H1 (cell line): Measurements from ENCODE around the gene SND1. TPM values are rescaled to one million over a fixed set of nuclear protein-coding genes. Genes with fewer than 3 reads are reported as not detected.

Experiments used
- CTCF ChIA-PET: fragments of 300-600 bp; sonication (Branson Sonifier 250); formaldehyde crosslinking; loops from one replicate; lab custom pipeline; 2021; ENCODE audit not compliant: partially characterized antibody; lab: Charles Lee
- POLR2A ChIA-PET: fragments of 300-600 bp; sonication (Branson Sonifier 250); formaldehyde crosslinking; loops from one replicate; lab custom pipeline; 2021; ENCODE audit warnings: inconsistent platforms; ENCODE audit not compliant: partially characterized antibody; lab: Charles Lee
- DNase-seq, 2 experiments: peaks; one replicate each; pipeline versions ENCODE4 v3.0.0 to v3.0.0-alpha.2; 2010 to 2022; ENCODE audit warnings: low spot score in 2 of 2, low read depth in 1 of 2, mixed read lengths in 1 of 2
- FAIRE-seq: peaks from 2 replicates; lab custom pipeline; 2011; peaks lifted over from hg19 to GRCh38; lab: Jason Lieb, UNC
- H2AFZ ChIP-seq: 2 replicates; pipeline ENCODE4 v1.8.1; 2012; ENCODE audit warnings: low read length, inconsistent platforms
- H2AK5ac ChIP-seq: 2 replicates; pipeline ENCODE4 v1.6.1; 2013; ENCODE audit warnings: low read depth, low read length
- H2BK120ac ChIP-seq: replicated peaks from 2 replicates; pipeline ENCODE3; 2013; ENCODE audit warnings: low read depth, low read length, inconsistent platforms
- H2BK12ac ChIP-seq: 2 replicates; pipeline ENCODE4 v1.6.1; 2013; ENCODE audit warnings: low read depth, low read length
- H2BK15ac ChIP-seq: 2 replicates; pipeline ENCODE4 v1.6.1; 2013; ENCODE audit warnings: low read length
- H2BK20ac ChIP-seq: 2 replicates; pipeline ENCODE4 v1.6.1; 2013; ENCODE audit warnings: low read length
- H2BK5ac ChIP-seq: 2 replicates; pipeline ENCODE4 v1.6.1; 2013; ENCODE audit warnings: low read depth, low read length
- H3K14ac ChIP-seq: 2 replicates; pipeline ENCODE4 v1.6.1; 2013; ENCODE audit warnings: inconsistent platforms; ENCODE audit not compliant: insufficient read length
- H3K18ac ChIP-seq: 2 replicates; pipeline ENCODE4 v1.6.1; 2013; ENCODE audit warnings: low read length; ENCODE audit errors: extremely low read depth
- H3K23ac ChIP-seq: 2 replicates; pipeline ENCODE4 v1.6.1; 2013; ENCODE audit warnings: inconsistent platforms; ENCODE audit not compliant: insufficient read length
- H3K23me2 ChIP-seq: 2 replicates; pipeline ENCODE4 v1.6.1; 2013; ENCODE audit warnings: low read depth, low read length
- H3K27ac ChIP-seq: 2 replicates; pipeline ENCODE4 v1.6.1; 2011; ENCODE audit warnings: low read depth, low read length, inconsistent platforms
- H3K27me3 ChIP-seq, 4 experiments: replicated peaks in 1 of 4; 1 replicate in 1 of 4; 2 replicates in 3 of 4; pipeline versions ENCODE4 v1.6.1 to v1.8.1; 2011 to 2013; ENCODE audit warnings: low read length in 3 of 4, mild to moderate bottlenecking in 3 of 4, inconsistent platforms in 2 of 4, mixed read lengths in 2 of 4, moderate library complexity in 1 of 4; ENCODE audit not compliant: control insufficient read depth in 3 of 4, insufficient read depth in 3 of 4; ENCODE audit errors: extremely low read depth in 1 of 4
- H3K36me3 ChIP-seq, 4 experiments: 2 replicates each; pipeline versions ENCODE4 v1.6.1 to v1.8.1; 2011 to 2013; ENCODE audit warnings: mild to moderate bottlenecking in 4 of 4, low read length in 3 of 4, moderate library complexity in 2 of 4, control low read depth in 1 of 4, inconsistent platforms in 1 of 4; ENCODE audit not compliant: insufficient read depth in 4 of 4, control insufficient read depth in 2 of 4
- H3K4ac ChIP-seq: replicated peaks from 2 replicates; pipeline ENCODE3; 2013; ENCODE audit warnings: low read length, low read depth, mixed read lengths, inconsistent platforms; ENCODE audit not compliant: insufficient read length
- H3K4me1 ChIP-seq, 4 experiments: replicated peaks in 1 of 4; 1 replicate in 1 of 4; 2 replicates in 3 of 4; pipeline versions ENCODE4 v1.6.1 to v1.8.1; 2011 to 2013; ENCODE audit warnings: low read length in 3 of 4, inconsistent platforms in 2 of 4, mixed read lengths in 1 of 4; ENCODE audit not compliant: insufficient read depth in 4 of 4, control insufficient read depth in 3 of 4
- H3K4me2 ChIP-seq, 2 experiments: 2 replicates each; pipeline versions ENCODE4 v1.6.1 to v1.8.1; 2011 to 2013; ENCODE audit warnings: low read depth in 2 of 2, low read length in 2 of 2, control low read depth in 1 of 2, inconsistent platforms in 1 of 2, mild to moderate bottlenecking in 1 of 2; ENCODE audit not compliant: insufficient read depth in 1 of 2
- H3K4me3 ChIP-seq, 4 experiments: fragments of 200-600, 300-600 bp in 1 of 4; sonication (generic), shearing (Covaris generic), sonication (Bioruptor Twin) in 1 of 4; 2 replicates each; pipeline versions ENCODE4 v1.5.1 to v1.8.1; 2011 to 2016; ENCODE audit warnings: low read length in 4 of 4, low read depth in 3 of 4, control low read depth in 2 of 4, inconsistent platforms in 2 of 4, mild to moderate bottlenecking in 2 of 4, mixed read lengths in 1 of 4, moderate library complexity in 1 of 4; ENCODE audit not compliant: insufficient read depth in 2 of 4; ENCODE audit errors: extremely low read depth in 1 of 4
- H3K56ac ChIP-seq: replicated peaks from 2 replicates; pipeline ENCODE3; 2013; ENCODE audit warnings: low read depth, mild to moderate bottlenecking, mixed read lengths, low read length, inconsistent platforms; ENCODE audit not compliant: insufficient read length
- H3K79me1 ChIP-seq: 2 replicates; pipeline ENCODE4 v1.6.1; 2013; ENCODE audit warnings: low read depth, low read length, control low read depth
- H3K79me2 ChIP-seq, 2 experiments: 2 replicates each; pipeline versions ENCODE4 v1.6.1 to v1.8.1; 2012 to 2013; ENCODE audit warnings: low read length in 2 of 2, mild to moderate bottlenecking in 2 of 2, inconsistent platforms in 1 of 2; ENCODE audit not compliant: insufficient read depth in 2 of 2, control insufficient read depth in 1 of 2
- H3K9ac ChIP-seq, 4 experiments: replicated peaks in 1 of 4; 1 replicate in 1 of 4; 2 replicates in 3 of 4; pipeline versions ENCODE4 v1.6.1 to v1.8.1; 2011 to 2013; ENCODE audit warnings: low read depth in 3 of 4, low read length in 3 of 4, control low read depth in 2 of 4, mild to moderate bottlenecking in 2 of 4, moderate library complexity in 2 of 4, inconsistent platforms in 1 of 4; ENCODE audit errors: extremely low read depth in 1 of 4
- H3K9me3 ChIP-seq, 2 experiments: 2 replicates each; pipeline versions ENCODE4 v1.6.1 to v1.8.1; 2012 to 2013; ENCODE audit warnings: mild to moderate bottlenecking in 2 of 2, moderate library complexity in 2 of 2, control low read depth in 1 of 2, inconsistent platforms in 1 of 2, low read depth in 1 of 2, low read length in 1 of 2, mixed read lengths in 1 of 2; ENCODE audit not compliant: insufficient read depth in 2 of 2
- H4K20me1 ChIP-seq, 2 experiments: replicated peaks in 1 of 2; 2 replicates each; pipeline versions ENCODE3 to v1.8.1; 2011 to 2013; ENCODE audit warnings: inconsistent platforms in 2 of 2, low read length in 2 of 2, mild to moderate bottlenecking in 1 of 2; ENCODE audit not compliant: insufficient read depth in 2 of 2, control insufficient read depth in 1 of 2
- H4K5ac ChIP-seq: 2 replicates; pipeline ENCODE4 v1.6.1; 2013; ENCODE audit warnings: low read length, low read depth, mixed read lengths, inconsistent platforms; ENCODE audit not compliant: insufficient read length
- H4K8ac ChIP-seq: 2 replicates; pipeline ENCODE4 v1.8.0; 2013; ENCODE audit warnings: mild to moderate bottlenecking, moderate library complexity, low read length, inconsistent platforms; ENCODE audit not compliant: insufficient read depth; ENCODE audit errors: extremely low read depth
- H4K91ac ChIP-seq: replicated peaks from 2 replicates; pipeline ENCODE3; 2013; ENCODE audit warnings: low read length, mixed read lengths, inconsistent platforms; ENCODE audit not compliant: insufficient read length
- ASH2L ChIP-seq: fragments of 200-600, 300-600 bp; sonication (generic); IDR thresholded peaks from one replicate; pipeline ENCODE4 v1.7.1; 2017; ENCODE audit warnings: low read length
- CTBP2 ChIP-seq: IDR thresholded peaks from 2 replicates; pipeline ENCODE4 v1.7.0; 2011; ENCODE audit warnings: borderline replicate concordance, mild to moderate bottlenecking, moderate library complexity, mixed read lengths, low read length; ENCODE audit not compliant: insufficient read depth, insufficient read length
- EZH2 ChIP-seq: fragments of 200-600 bp; sonication (generic); IDR thresholded peaks from 2 replicates; pipeline ENCODE4 v1.7.1; 2012; ENCODE audit warnings: low read depth, mild to moderate bottlenecking, moderate library complexity, low read length, inconsistent platforms; ENCODE audit not compliant: severe bottlenecking
- FOSL1 ChIP-seq: IDR thresholded peaks from 2 replicates; pipeline ENCODE4 v1.6.1; 2011; ENCODE audit warnings: mild to moderate bottlenecking, low read depth, low read length, moderate library complexity; ENCODE audit not compliant: insufficient read depth
- GABPA ChIP-seq: IDR thresholded peaks from 2 replicates; pipeline ENCODE4 v1.6.1; 2011; ENCODE audit warnings: mild to moderate bottlenecking, low read length, moderate library complexity, borderline replicate concordance; ENCODE audit not compliant: insufficient read depth
- JUN ChIP-seq: IDR thresholded peaks from 2 replicates; pipeline ENCODE4 v1.6.1; 2011; ENCODE audit warnings: low read depth, mild to moderate bottlenecking, improper control_type of control experiment, low read length
- KDM4A ChIP-seq: IDR thresholded peaks from one replicate; pipeline ENCODE4 v1.7.1; 2012; ENCODE audit warnings: low read depth, mild to moderate bottlenecking, moderate library complexity, low read length, inconsistent platforms; ENCODE audit not compliant: severe bottlenecking
- KDM5A ChIP-seq: fragments of 200-600 bp; IDR thresholded peaks from 2 replicates; pipeline ENCODE4 v1.7.1; 2012; ENCODE audit warnings: mild to moderate bottlenecking, low read length, inconsistent platforms, mixed read lengths
- MAFK ChIP-seq: IDR thresholded peaks from 2 replicates; pipeline ENCODE4 v1.6.1; 2012; ENCODE audit warnings: low read depth, mild to moderate bottlenecking, improper control_type of control experiment, low read length
- RAD21 ChIP-seq, 2 experiments: IDR thresholded peaks in 1 of 2; conservative IDR thresholded peaks in 1 of 2; 2 replicates each; pipeline ENCODE4 v1.6.1; 2011; ENCODE audit warnings: low read depth in 2 of 2, low read length in 2 of 2, improper control_type of control experiment in 1 of 2, inconsistent platforms in 1 of 2, mild to moderate bottlenecking in 1 of 2, moderate library complexity in 1 of 2
- SP4 ChIP-seq: IDR thresholded peaks from 2 replicates; pipeline ENCODE4 v1.6.1; 2012; ENCODE audit warnings: low read length, inconsistent platforms
- SRF ChIP-seq: IDR thresholded peaks from 2 replicates; pipeline ENCODE4 v1.6.1; 2011; ENCODE audit warnings: mild to moderate bottlenecking, low read depth, low read length, moderate library complexity
- TBP ChIP-seq: IDR thresholded peaks from 2 replicates; pipeline ENCODE4 v1.6.1; 2011; ENCODE audit warnings: low read depth, low read length, improper control_type of control experiment
- WGBS, 2 experiments: shearing (Covaris generic) in 1 of 2; methylation state at CpG; one replicate each; pipeline versions ENCODE4 v1.1.6 to v1.1.7; 2013 to 2015; ENCODE audit warnings: low lambda C conversion rate in 2 of 2, mixed read lengths in 2 of 2, inconsistent platforms in 1 of 2, low coverage in 1 of 2, missing lambda C conversion rate in 1 of 2; ENCODE audit not compliant: insufficient replicate concordance in 2 of 2, insufficient coverage in 1 of 2, insufficient read length in 1 of 2; ENCODE audit errors: extremely low coverage in 1 of 2, missing lambda C conversion rate in 1 of 2; 5-methylcytosine and 5-hydroxymethylcytosine counted together
- polyA plus RNA-seq, 7 experiments: library from polyadenylated mRNA; depleted of rRNA in 3 of 7; stranded (reverse) in 5 of 7; unstranded in 2 of 7; fragments of >200 nt in 5 of 7; fragments of 200-250 nt in 2 of 7; gene quantifications; 1 replicate in 5 of 7; 2 replicates in 1 of 7; 4 replicates in 1 of 7; pipeline versions ENCODE4 v1.2.1 to v1.2.3, GENCODE V29; 2011 to 2013; ENCODE audit warnings: missing spikeins in 2 of 7, mixed read lengths in 2 of 7
- total RNA-seq: library from RNA; stranded (reverse); fragmentation: NEBNext Ultra II Directional; extraction: Animal tissue kit (Norgen Biotek cat#: 25700); gene quantifications from 2 replicates; pipeline ENCODE4 v1.2.1, GENCODE V29; 2021

Gene SND1
- total and polyA plus RNA-seq, 2 of the 8 experiments (the other 6 are each of a cell fraction or from before 2014, with no cell fraction given), result 122 to 290 TPM

GRCh38 chr7:127807829-127808228 lies 155.8 kb downstream of the SND1 start:
- WGBS, 2 experiments, result 54% methylated on average over 2 of the region's 2 CpGs; no CpG with 5 or more reads in 1 of the 2 experiments
- FAIRE-seq, result no peak
- CTCF ChIA-PET, result interaction anchor here (1.0 to 2.6 kb wide), 5 partner anchors 9 to 120 kb away, joined by 3 to 10 read pairs (median 5); no protein-coding TSS in a partner anchor

More at GRCh38 chr7:127807829-127808228, 155.8 kb downstream of the SND1 start:
- Histone ChIP-seq H2AK5ac (no peak overlapping the region), H4K91ac (no peak overlapping the region), H3K56ac (no peak overlapping the region), H3K79me1 (peaks cover 2% of the 10 kb centered on the region; the same call in 1 of the 2 replicates), H2BK15ac (no peak overlapping the region), H2BK120ac (no peak overlapping the region), H3K4ac (no peak overlapping the region), H3K27me3 (no peaks in the 10 kb centered on the region), H3K23ac (no peak overlapping the region), H2BK20ac (no peak overlapping the region), H4K8ac (no peak overlapping the region), H4K20me1 (peaks cover 3 to 7% of the 10 kb centered on the region in 2 experiments), H2BK12ac (no peak overlapping the region), H2AFZ (no peak overlapping the region), H3K9me3 (no peaks in the 10 kb centered on the region), H3K27ac (no peak overlapping the region), H3K9ac (no peak overlapping the region), H3K14ac (no peak overlapping the region), H3K36me3 (peaks cover 0 to 4% (median 2%) of the 10 kb centered on the region in 4 experiments; a peak in 2 of 8 replicates), H2BK5ac (no peak overlapping the region), H3K18ac (no peak overlapping the region), H3K23me2 (no peaks in the 10 kb centered on the region), H3K4me1 (peaks cover 5 to 19% (median 18%) of the 10 kb centered on the region in 4 experiments; a peak in 6 of 7 replicates), H3K4me2 (peak overlapping the region; percentile 25 to 48; a peak in 3 of 4 replicates), H4K5ac (no peak overlapping the region), H3K79me2 (peaks cover 0 to 67% of the 10 kb centered on the region in 2 experiments; a peak in 3 of 4 replicates), H3K4me3 (no peak overlapping the region)
- DNase-seq, result no peak
- no peak for TF ChIP-seq EZH2
- no peak for TF ChIP-seq KDM5A
- TF ChIP-seq ASH2L, result no peak
- no peak for TF ChIP-seq GABPA
- TF ChIP-seq RAD21 (IDR thresholded peaks at IDR 0.05 in 1 of 2, conservative IDR thresholded peaks at IDR 0.05 in 1 of 2; ENCODE audit: low read depth in 2 of 2, low read length in 2 of 2), result no peak
- TF ChIP-seq SRF, result no peak
- no peak for TF ChIP-seq CTBP2
- no peak for TF ChIP-seq FOSL1
- TF ChIP-seq SP4, result no peak
- no peak for TF ChIP-seq TBP
- TF ChIP-seq KDM4A, result no peak
- TF ChIP-seq MAFK, result no peak
- no peak for TF ChIP-seq JUN
- POLR2A ChIA-PET, result interaction anchor here (1.6 kb wide), 1 partner anchor 27 kb away, joined by 4 read pairs; no protein-coding TSS in a partner anchor
